OCI-LY7 (cell line): ENCODE data around the gene ARHGEF16. TPM values are rescaled to one million over a fixed set of nuclear protein-coding genes. Genes with fewer than 3 reads are reported as not detected.

Experiments used
- BruUV-seq: library from RNA; stranded (reverse); fragments of 400-500 nt; replicated peaks from 2 replicates; lab custom pipeline; 2021; lab: Mats Ljungman, UMichigan
- CTCF ChIA-PET: fragments of 300-600 bp; sonication (Branson Sonifier 250); formaldehyde crosslinking; loops from one replicate; lab custom pipeline; 2022; ENCODE audit warnings: antibody characterized with exemption; ENCODE audit not compliant: unreplicated experiment; lab: Charles Lee
- POLR2A ChIA-PET: fragments of 300-600 bp; sonication (Branson Sonifier 250); formaldehyde crosslinking; loops from one replicate; lab custom pipeline; 2022; ENCODE audit warnings: antibody characterized with exemption; lab: Charles Lee
- DNase-seq: peaks from one replicate; pipeline ENCODE4 v3.0.0-alpha.2; 2015; ENCODE audit warnings: low spot score
- H2AFZ ChIP-seq: fragments of 200-600 bp; sonication (generic), shearing (Covaris generic); 2 replicates; pipeline ENCODE4 v1.6.1; 2014; ENCODE audit warnings: mild to moderate bottlenecking, antibody characterized with exemption, low read length, moderate library complexity
- H3K27ac ChIP-seq: fragments of 200-600 bp; sonication (generic); 2 replicates; pipeline ENCODE4 v1.5.1; 2014; ENCODE audit warnings: mixed run types, low read depth, mild to moderate bottlenecking, moderate library complexity, low read length, inconsistent platforms; ENCODE audit not compliant: poor library complexity, severe bottlenecking
- H3K36me3 ChIP-seq: fragments of 200-600 bp; sonication (generic); 2 replicates; pipeline ENCODE4 v1.6.1; 2014; ENCODE audit warnings: mild to moderate bottlenecking, antibody characterized with exemption, low read length, moderate library complexity, mixed read lengths; ENCODE audit not compliant: insufficient read depth
- H3K4me1 ChIP-seq: fragments of 200-600 bp; sonication (generic); 2 replicates; pipeline ENCODE4 v1.5.1; 2014; ENCODE audit warnings: mild to moderate bottlenecking, low read length; ENCODE audit not compliant: insufficient read depth, poor library complexity, severe bottlenecking
- H3K4me2 ChIP-seq: fragments of 200-600 bp; sonication (generic); 2 replicates; pipeline ENCODE4 v1.6.1; 2014; ENCODE audit warnings: mild to moderate bottlenecking, low read length
- H3K4me3 ChIP-seq: fragments of 200-600 bp; sonication (generic); 2 replicates; pipeline ENCODE4 v1.5.1; 2014; ENCODE audit warnings: mild to moderate bottlenecking, low read depth, low read length; ENCODE audit not compliant: poor library complexity, severe bottlenecking
- H3K79me2 ChIP-seq: fragments of 200-600 bp; sonication (generic); 2 replicates; pipeline ENCODE4 v1.6.1; 2016; ENCODE audit warnings: low read depth, mild to moderate bottlenecking, low read length, moderate library complexity, mixed read lengths; ENCODE audit not compliant: insufficient read depth
- H3K9me2 ChIP-seq: fragments of 200-600 bp; sonication (generic); 2 replicates; pipeline ENCODE4 v1.6.1; 2016; ENCODE audit warnings: mild to moderate bottlenecking, low read length, mixed read lengths; ENCODE audit not compliant: insufficient read depth
- H3K9me3 ChIP-seq: fragments of 200-600 bp; sonication (generic); 2 replicates; pipeline ENCODE4 v1.6.1; 2014; ENCODE audit warnings: mild to moderate bottlenecking, mixed run types, low read length, mixed read lengths
- H4K20me1 ChIP-seq: fragments of 200-600 bp; sonication (generic); 2 replicates; pipeline ENCODE4 v1.6.1; 2014; ENCODE audit warnings: mild to moderate bottlenecking, antibody characterized with exemption, low read length, moderate library complexity, mixed read lengths; ENCODE audit not compliant: insufficient read depth
- CTCF ChIP-seq: fragments of 200-600 bp; sonication (generic); conservative IDR thresholded peaks from 2 replicates; pipeline ENCODE4 v1.5.1; 2014; ENCODE audit warnings: mild to moderate bottlenecking, antibody characterized with exemption, low read length, moderate library complexity, mixed read lengths
- EZH2phosphoT487 ChIP-seq: fragments of 200-600 bp; sonication (generic); IDR thresholded peaks from 2 replicates; pipeline ENCODE4 v1.6.1; 2018; ENCODE audit warnings: low read depth, borderline replicate concordance, mild to moderate bottlenecking, mixed run types, antibody characterized with exemption, low read length, moderate library complexity, mixed read lengths
- intact Hi-C: fragments of 100-400 bp; cut with micrococcal nuclease; formaldehyde crosslinking; loops from one replicate; pipeline ENCODE4 v1.10.0; 2022; ENCODE audit not compliant: unreplicated experiment
- total RNA-seq, 2 experiments: library from RNA; depleted of rRNA in 1 of 2; stranded (reverse); fragments of >200 nt in 1 of 2; shearing (Covaris generic) in 1 of 2; gene quantifications; 2 replicates each; pipeline ENCODE4 v1.2.3, GENCODE V29; 2014 to 2022

ARHGEF16 gene
- total RNA-seq, 2 experiments from 2014 or later, result not detected

- H3K9me3 ChIP-seq, result no peaks in the 10 kb centered on the region
- H3K27ac ChIP-seq, result no peak overlapping the region
- ChIA-PET POLR2A (no interaction called here), CTCF (no interaction called here)
- no peaks in the 10 kb centered on the region for H3K9me2 ChIP-seq
- no peak for TF ChIP-seq CTCF
- no peak for TF ChIP-seq EZH2phosphoT487
- no peak overlapping the region for H3K4me2 ChIP-seq
- no peaks in the 10 kb centered on the region for H3K36me3 ChIP-seq
- no peaks in the 10 kb centered on the region for H3K79me2 ChIP-seq
- no peak overlapping the region for H2AFZ ChIP-seq
- BruUV-seq, result no TSS peak
- no peak overlapping the region for H3K4me3 ChIP-seq
- H3K4me1 ChIP-seq, result no peaks in the 10 kb centered on the region
- intact Hi-C loops, result no loop called here
- no peaks in the 10 kb centered on the region for H4K20me1 ChIP-seq
- DNase-seq, result no peak
Observed at GRCh38 chr1:3438661-3439180, 15.7 kb upstream of the ARHGEF16 start.

GRCh38 chr1:3439346-3440299 lies 14.8 kb upstream of the ARHGEF16 start:
- H3K4me1 ChIP-seq, result no peaks in the 10 kb centered on the region
- CTCF ChIA-PET, result no interaction called here
- no TSS peak for BruUV-seq
- POLR2A ChIA-PET, result no interaction called here
- H3K36me3 ChIP-seq, result no peaks in the 10 kb centered on the region
- TF ChIP-seq EZH2phosphoT487 (no peak), CTCF (no peak)
- no peak for DNase-seq
- no peak overlapping the region for H3K4me3 ChIP-seq
- intact Hi-C loops, result no loop called here
- no peaks in the 10 kb centered on the region for H3K9me2 ChIP-seq
- H3K79me2 ChIP-seq, result no peaks in the 10 kb centered on the region
- no peak overlapping the region for H3K4me2 ChIP-seq
- H3K9me3 ChIP-seq, result no peaks in the 10 kb centered on the region
- H2AFZ ChIP-seq, result no peak overlapping the region
- no peak overlapping the region for H3K27ac ChIP-seq
- H4K20me1 ChIP-seq, result no peaks in the 10 kb centered on the region

- Histone ChIP-seq H3K79me2 (no peaks in the 10 kb centered on the region), H3K27ac (no peak overlapping the region), H2AFZ (no peak overlapping the region), H3K4me1 (no peaks in the 10 kb centered on the region), H3K4me2 (no peak overlapping the region), H3K4me3 (no peak overlapping the region), H4K20me1 (no peaks in the 10 kb centered on the region), H3K9me2 (no peaks in the 10 kb centered on the region), H3K36me3 (no peaks in the 10 kb centered on the region), H3K9me3 (no peaks in the 10 kb centered on the region)
- no TSS peak for BruUV-seq
- intact Hi-C loops, result no loop called here
- POLR2A ChIA-PET, result no interaction called here
- DNase-seq, result no peak
- CTCF ChIA-PET, result no interaction called here
- TF ChIP-seq CTCF, result no peak
- TF ChIP-seq EZH2phosphoT487, result no peak
Observed at GRCh38 chr1:3440300-3440681, 14.2 kb upstream of the ARHGEF16 start.
